SK-N-SH treated with all-trans-retinoic acid at 6 μM for 48 hours (cell line): ENCODE measurements around the gene BCL7B.
"Not testable (repeated sequence)": the region's sequence is repeated elsewhere in the genome, so short reads cannot be mapped to it uniquely, and the experiment has no call there.

Experiments used
- ATAC-seq: fragments of 200-7000 bp; cut with Tn5 transposase; 3 replicates; pipeline ENCODE4 v1.9.1; 2020; ENCODE audit warnings: mild to moderate bottlenecking, moderate library complexity
- ARNTL ChIP-seq: fragments of 450-650 bp; formaldehyde crosslinking; IDR thresholded peaks from 2 replicates; pipeline ENCODE4 v1.5.0; 2020; ENCODE audit warnings: low read depth, mild to moderate bottlenecking, moderate library complexity, borderline replicate concordance
- BACH2 ChIP-seq: fragments of 250-450 bp; sonication (Bioruptor Pico); IDR thresholded peaks from 2 replicates; pipeline ENCODE4 v1.9.0; 2021; ENCODE audit warnings: mild to moderate bottlenecking, borderline replicate concordance
- CSDC2 ChIP-seq: fragments of 250-450 bp; sonication (Bioruptor Pico); IDR thresholded peaks from 2 replicates; pipeline ENCODE4 v1.5.0; 2020; ENCODE audit warnings: mild to moderate bottlenecking, moderate library complexity
- ESRRG ChIP-seq: fragments of 250-450 bp; sonication (Bioruptor Pico); IDR thresholded peaks from 2 replicates; pipeline ENCODE4 v1.6.1; 2021; ENCODE audit warnings: mild to moderate bottlenecking
- GLIS3 ChIP-seq: fragments of 250-450 bp; sonication (Bioruptor Pico); IDR thresholded peaks from 2 replicates; pipeline ENCODE4 v1.5.0; 2020; ENCODE audit warnings: mild to moderate bottlenecking, moderate library complexity
- OSR1 ChIP-seq: fragments of 250-450 bp; sonication (Bioruptor Pico); IDR thresholded peaks from 2 replicates; pipeline ENCODE4 v1.8.0; 2022; ENCODE audit warnings: moderate library complexity, mild to moderate bottlenecking, inconsistent platforms
- PATZ1 ChIP-seq: fragments of 250-450 bp; sonication (Bioruptor Pico); IDR thresholded peaks from 2 replicates; pipeline ENCODE4 v1.8.0; 2020; ENCODE audit warnings: mild to moderate bottlenecking, moderate library complexity, borderline replicate concordance
- PPARA ChIP-seq: fragments of 250-450 bp; sonication (Bioruptor Pico); IDR thresholded peaks from 2 replicates; pipeline ENCODE4 v1.5.0; 2020; ENCODE audit warnings: mild to moderate bottlenecking, borderline replicate concordance
- RARB ChIP-seq: fragments of 250-450 bp; sonication (Bioruptor Pico); IDR thresholded peaks from 2 replicates; pipeline ENCODE4 v1.8.0; 2021; ENCODE audit warnings: mild to moderate bottlenecking, moderate library complexity
- SNAI2 ChIP-seq: fragments of 250-450 bp; sonication (Bioruptor Pico); IDR thresholded peaks from 2 replicates; pipeline ENCODE4 v1.5.0; 2020; ENCODE audit warnings: mild to moderate bottlenecking, moderate library complexity
- TCF4 ChIP-seq: fragments of 250-450 bp; sonication (Bioruptor Pico); IDR thresholded peaks from 2 replicates; pipeline ENCODE4 v1.8.0; 2021; ENCODE audit warnings: mild to moderate bottlenecking, moderate library complexity, borderline replicate concordance
- TOX ChIP-seq: fragments of 250-450 bp; sonication (Bioruptor Pico); IDR thresholded peaks from 2 replicates; pipeline ENCODE4 v1.8.0; 2021; ENCODE audit warnings: mild to moderate bottlenecking, moderate library complexity, borderline replicate concordance
- TSHZ2 ChIP-seq: fragments of 250-450 bp; sonication (Bioruptor Pico); IDR thresholded peaks from 2 replicates; pipeline ENCODE4 v1.5.0; 2020; ENCODE audit warnings: mild to moderate bottlenecking, moderate library complexity
- ZC3H10 ChIP-seq: fragments of 250-450 bp; sonication (Bioruptor Pico); IDR thresholded peaks from 2 replicates; pipeline ENCODE4 v1.5.1; 2021; ENCODE audit warnings: mild to moderate bottlenecking, moderate library complexity
- ZFP3 ChIP-seq: fragments of 250-450 bp; sonication (Bioruptor Pico); IDR thresholded peaks from 2 replicates; pipeline ENCODE4 v1.5.0; 2020; ENCODE audit warnings: mild to moderate bottlenecking, moderate library complexity
- ZFP30 ChIP-seq: fragments of 450-650 bp; formaldehyde crosslinking; IDR thresholded peaks from 2 replicates; pipeline ENCODE4 v1.5.0; 2022; ENCODE audit warnings: mild to moderate bottlenecking, moderate library complexity
- ZNF565 ChIP-seq: fragments of 450-650 bp; formaldehyde crosslinking; conservative IDR thresholded peaks from 2 replicates; pipeline ENCODE4 v1.5.0; 2020; ENCODE audit warnings: low read depth, mild to moderate bottlenecking, moderate library complexity
- ZNF70 ChIP-seq: fragments of 450-650 bp; formaldehyde crosslinking; IDR thresholded peaks from 2 replicates; pipeline ENCODE4 v1.5.0; 2020; ENCODE audit warnings: mild to moderate bottlenecking, moderate library complexity
- ZNF8 ChIP-seq: fragments of 450-650 bp; formaldehyde crosslinking; IDR thresholded peaks from 2 replicates; pipeline ENCODE4 v1.5.0; 2020; ENCODE audit warnings: mild to moderate bottlenecking, moderate library complexity
- TF ChIP-seq, protein P1 (sequence below): fragments of 250-450 bp; sonication (Bioruptor Pico); IDR thresholded peaks from 2 replicates; pipeline ENCODE4 v1.5.1; 2021; ENCODE audit warnings: mild to moderate bottlenecking, moderate library complexity
- TF ChIP-seq, protein P2 (sequence below): fragments of 250-450 bp; sonication (Bioruptor Pico); IDR thresholded peaks from 2 replicates; pipeline ENCODE4 v1.5.1; 2020; ENCODE audit warnings: low read depth, mild to moderate bottlenecking, moderate library complexity

The BCL7B gene

DNA sequence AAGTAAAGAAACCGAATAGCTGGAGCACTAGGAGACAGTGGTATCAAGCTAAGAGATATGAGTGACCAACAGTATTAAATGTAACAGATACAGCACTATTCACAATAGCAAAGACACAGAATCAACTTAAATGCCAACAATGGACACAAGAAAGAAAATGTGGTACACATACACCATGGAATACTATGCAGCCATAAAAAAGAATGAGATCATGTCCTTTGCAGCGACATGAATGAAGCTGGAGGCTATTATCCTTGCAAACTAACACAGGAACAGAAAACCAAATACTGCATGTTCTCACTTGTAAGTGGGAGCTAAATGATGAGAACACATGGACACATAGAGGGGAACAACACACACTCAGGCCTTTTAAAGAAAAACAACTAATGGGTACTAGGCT, 62.0 kb downstream of the BCL7B start:
- peak; percentile 63 for TF ChIP-seq ZNF8
- not testable (repeated sequence) for ATAC-seq

DNA sequence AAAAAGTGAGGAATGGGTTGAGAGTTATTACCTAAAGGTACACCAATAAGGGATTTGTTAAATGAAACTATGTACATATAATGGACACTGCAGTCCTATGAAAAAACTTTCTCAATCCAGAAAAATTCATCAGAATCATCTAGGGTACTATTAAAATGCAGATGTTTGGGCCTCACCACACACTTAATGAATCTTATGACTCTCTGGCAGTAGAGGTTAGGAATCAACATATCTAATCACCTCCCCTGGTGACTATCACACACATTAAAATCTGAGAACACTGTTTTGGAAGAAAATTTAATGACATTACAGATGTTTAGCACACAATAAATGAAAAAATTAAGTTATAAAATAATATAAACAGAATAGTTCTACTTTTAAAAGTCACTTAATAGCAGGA, 67.5 kb downstream of the BCL7B start:
- ATAC-seq, result no peak
- TF ChIP-seq ZFP3 (CRISPR knock-in tag), result no peak
- no peak for TF ChIP-seq GLIS3 (CRISPR knock-in tag)
- TF ChIP-seq ZC3H10 (CRISPR knock-in tag), result no peak
- TF ChIP-seq BACH2 (CRISPR knock-in tag), result no peak
- no peak for TF ChIP-seq SNAI2 (CRISPR knock-in tag)
- TF ChIP-seq TSHZ2 (CRISPR knock-in tag), result no peak
- no peak for TF ChIP-seq ZNF8
- TF ChIP-seq OSR1 (CRISPR knock-in tag), result no peak
- no peak for TF ChIP-seq RARB (CRISPR knock-in tag)
- no peak for TF ChIP-seq TCF4 (CRISPR knock-in tag)
- no peak for TF ChIP-seq ESRRG
- no peak for TF ChIP-seq ZNF70 (CRISPR knock-in tag)
- no peak for TF ChIP-seq PPARA (CRISPR knock-in tag)
- TF ChIP-seq, protein P1, sequence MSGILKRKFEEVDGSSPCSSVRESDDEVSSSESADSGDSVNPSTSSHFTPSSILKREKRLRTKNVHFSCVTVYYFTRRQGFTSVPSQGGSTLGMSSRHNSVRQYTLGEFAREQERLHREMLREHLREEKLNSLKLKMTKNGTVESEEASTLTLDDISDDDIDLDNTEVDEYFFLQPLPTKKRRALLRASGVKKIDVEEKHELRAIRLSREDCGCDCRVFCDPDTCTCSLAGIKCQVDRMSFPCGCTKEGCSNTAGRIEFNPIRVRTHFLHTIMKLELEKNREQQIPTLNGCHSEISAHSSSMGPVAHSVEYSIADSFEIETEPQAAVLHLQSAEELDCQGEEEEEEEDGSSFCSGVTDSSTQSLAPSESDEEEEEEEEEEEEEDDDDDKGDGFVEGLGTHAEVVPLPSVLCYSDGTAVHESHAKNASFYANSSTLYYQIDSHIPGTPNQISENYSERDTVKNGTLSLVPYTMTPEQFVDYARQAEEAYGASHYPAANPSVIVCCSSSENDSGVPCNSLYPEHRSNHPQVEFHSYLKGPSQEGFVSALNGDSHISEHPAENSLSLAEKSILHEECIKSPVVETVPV (CRISPR knock-in tag), result no peak
- no peak for TF ChIP-seq PATZ1 (CRISPR knock-in tag)
- no peak for TF ChIP-seq ARNTL (CRISPR knock-in tag)
- no peak for TF ChIP-seq ZNF565 (CRISPR knock-in tag)

GRCh38 chr7:73487486-73487885, 70.0 kb downstream of the BCL7B start:
- no peak for ATAC-seq
- TF ChIP-seq ESRRG (no peak), OSR1 (CRISPR knock-in tag) (no peak), ZNF565 (CRISPR knock-in tag) (no peak), GLIS3 (CRISPR knock-in tag) (no peak), RARB (CRISPR knock-in tag) (no peak), ZNF8 (no peak), ZNF70 (CRISPR knock-in tag) (no peak), SNAI2 (CRISPR knock-in tag) (no peak), TOX (CRISPR knock-in tag) (no peak), TCF4 (CRISPR knock-in tag) (no peak), ZFP30 (no peak), ZFP3 (CRISPR knock-in tag) (no peak), TSHZ2 (CRISPR knock-in tag) (no peak), PATZ1 (CRISPR knock-in tag) (no peak), ARNTL (CRISPR knock-in tag) (no peak), CSDC2 (no peak)
- TF ChIP-seq, protein P1 (CRISPR knock-in tag), result no peak
- TF ChIP-seq, protein P2, sequence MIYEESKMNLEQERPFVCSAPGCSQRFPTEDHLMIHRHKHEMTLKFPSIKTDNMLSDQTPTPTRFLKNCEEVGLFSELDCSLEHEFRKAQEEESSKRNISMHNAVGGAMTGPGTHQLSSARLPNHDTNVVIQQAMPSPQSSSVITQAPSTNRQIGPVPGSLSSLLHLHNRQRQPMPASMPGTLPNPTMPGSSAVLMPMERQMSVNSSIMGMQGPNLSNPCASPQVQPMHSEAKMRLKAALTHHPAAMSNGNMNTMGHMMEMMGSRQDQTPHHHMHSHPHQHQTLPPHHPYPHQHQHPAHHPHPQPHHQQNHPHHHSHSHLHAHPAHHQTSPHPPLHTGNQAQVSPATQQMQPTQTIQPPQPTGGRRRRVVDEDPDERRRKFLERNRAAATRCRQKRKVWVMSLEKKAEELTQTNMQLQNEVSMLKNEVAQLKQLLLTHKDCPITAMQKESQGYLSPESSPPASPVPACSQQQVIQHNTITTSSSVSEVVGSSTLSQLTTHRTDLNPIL (CRISPR knock-in tag), result no peak
